ENCODE data around the gene ABCA2. TPM values are rescaled to one million over a fixed set of nuclear protein-coding genes. Genes with fewer than 3 reads are reported as not detected.

ABCA2 gene
- total and polyA plus RNA-seq, 3 donors from 2014 or later, result 33.6 to 65.5 (median 56.0) TPM

DNA sequence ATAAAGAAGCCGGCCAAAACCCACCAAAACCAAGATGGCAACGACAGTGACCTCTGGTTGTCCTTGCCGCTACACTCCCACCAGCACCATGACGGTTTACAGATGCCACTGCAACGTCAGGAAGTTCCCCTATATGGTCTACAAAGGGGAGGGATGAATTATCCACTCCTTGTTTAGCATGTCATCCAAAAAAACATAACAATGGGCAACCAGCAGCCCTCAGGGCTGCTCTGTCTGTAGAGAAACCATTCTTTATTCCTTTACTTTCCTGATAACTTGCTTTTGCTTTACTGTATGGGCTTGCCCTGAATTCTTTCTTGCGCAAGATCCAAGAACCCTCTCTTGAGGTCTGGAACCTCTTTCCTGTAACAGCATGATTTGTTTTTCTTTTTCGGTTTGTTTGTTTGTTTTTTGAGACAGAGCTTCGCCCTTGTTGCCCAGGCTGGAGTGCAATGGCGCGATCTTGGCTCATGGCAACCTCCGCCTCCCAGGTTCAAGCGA, 47.3 kb upstream of the ABCA2 start:
- Histone ChIP-seq H3K4me1 (peaks cover 25% of the 10 kb centered on the region), H3K36me3 (ENCODE audit: low read depth, missing control alignments) (no peaks in the 10 kb centered on the region), H3K4me3 (no peak overlapping the region), H3K9me3 (no peaks in the 10 kb centered on the region), H3K27ac (no peak overlapping the region), H3K27me3 (no peaks in the 10 kb centered on the region)
- DNase-seq, result no peak
- TF ChIP-seq POLR2A (IDR thresholded peaks at IDR 0.05), result no peak
- TF ChIP-seq, protein P1, sequence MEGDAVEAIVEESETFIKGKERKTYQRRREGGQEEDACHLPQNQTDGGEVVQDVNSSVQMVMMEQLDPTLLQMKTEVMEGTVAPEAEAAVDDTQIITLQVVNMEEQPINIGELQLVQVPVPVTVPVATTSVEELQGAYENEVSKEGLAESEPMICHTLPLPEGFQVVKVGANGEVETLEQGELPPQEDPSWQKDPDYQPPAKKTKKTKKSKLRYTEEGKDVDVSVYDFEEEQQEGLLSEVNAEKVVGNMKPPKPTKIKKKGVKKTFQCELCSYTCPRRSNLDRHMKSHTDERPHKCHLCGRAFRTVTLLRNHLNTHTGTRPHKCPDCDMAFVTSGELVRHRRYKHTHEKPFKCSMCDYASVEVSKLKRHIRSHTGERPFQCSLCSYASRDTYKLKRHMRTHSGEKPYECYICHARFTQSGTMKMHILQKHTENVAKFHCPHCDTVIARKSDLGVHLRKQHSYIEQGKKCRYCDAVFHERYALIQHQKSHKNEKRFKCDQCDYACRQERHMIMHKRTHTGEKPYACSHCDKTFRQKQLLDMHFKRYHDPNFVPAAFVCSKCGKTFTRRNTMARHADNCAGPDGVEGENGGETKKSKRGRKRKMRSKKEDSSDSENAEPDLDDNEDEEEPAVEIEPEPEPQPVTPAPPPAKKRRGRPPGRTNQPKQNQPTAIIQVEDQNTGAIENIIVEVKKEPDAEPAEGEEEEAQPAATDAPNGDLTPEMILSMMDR (IDR thresholded peaks at IDR 0.05), result no peak
- intact Hi-C loops (cut with DNase I; ENCODE audit: low total_unique reads), result no loop called here
- WGBS, 2 donors, result 87 to 93% methylated on average over 12 of the region's 12 CpGs

DNA sequence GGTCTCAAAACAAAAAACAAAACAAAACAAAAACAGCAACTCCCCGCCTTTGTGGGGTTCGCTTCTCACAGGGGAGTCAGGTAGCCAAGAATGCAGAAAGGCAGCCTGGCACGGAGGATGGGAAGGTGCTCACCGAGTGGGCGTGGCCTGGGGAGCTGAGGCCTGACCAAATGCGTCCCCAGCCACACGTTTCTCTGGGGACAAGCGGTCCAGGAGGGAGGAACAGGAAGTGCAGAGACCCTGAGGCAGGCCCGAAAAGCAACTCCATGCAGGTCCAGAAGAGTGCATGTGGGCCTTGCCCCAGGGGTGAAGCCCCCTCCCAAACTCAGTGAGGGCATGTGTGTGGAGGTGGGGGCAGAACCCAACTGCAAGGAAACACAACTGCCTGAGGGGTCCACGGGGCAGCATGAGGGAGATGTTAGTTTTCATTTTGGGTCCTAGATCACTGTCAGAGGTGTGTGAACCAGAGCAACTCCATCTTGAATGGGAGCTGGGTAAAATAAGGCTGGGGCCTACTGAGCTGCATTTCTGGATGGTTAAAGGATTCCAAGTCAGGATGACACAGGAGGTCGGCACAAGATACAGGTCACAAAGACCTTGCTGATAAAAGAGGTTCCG, 46.7 kb upstream of the ABCA2 start:
- H3K4me1 ChIP-seq, result peaks cover 25% of the 10 kb centered on the region
- H3K4me3 ChIP-seq, result no peak overlapping the region
- WGBS, 2 donors, result 81 to 85% methylated on average over 11 to 12 of the region's 12 CpGs
- DNase-seq, result no peak
- intact Hi-C loops (cut with DNase I; ENCODE audit: low total_unique reads), result no loop called here
- TF ChIP-seq, protein P1 (IDR thresholded peaks at IDR 0.05), result no peak
- no peak for TF ChIP-seq POLR2A (IDR thresholded peaks at IDR 0.05)
- no peaks in the 10 kb centered on the region for H3K27me3 ChIP-seq
- H3K36me3 ChIP-seq (ENCODE audit: low read depth, missing control alignments), result no peaks in the 10 kb centered on the region
- no peak overlapping the region for H3K27ac ChIP-seq
- no peaks in the 10 kb centered on the region for H3K9me3 ChIP-seq

DNA sequence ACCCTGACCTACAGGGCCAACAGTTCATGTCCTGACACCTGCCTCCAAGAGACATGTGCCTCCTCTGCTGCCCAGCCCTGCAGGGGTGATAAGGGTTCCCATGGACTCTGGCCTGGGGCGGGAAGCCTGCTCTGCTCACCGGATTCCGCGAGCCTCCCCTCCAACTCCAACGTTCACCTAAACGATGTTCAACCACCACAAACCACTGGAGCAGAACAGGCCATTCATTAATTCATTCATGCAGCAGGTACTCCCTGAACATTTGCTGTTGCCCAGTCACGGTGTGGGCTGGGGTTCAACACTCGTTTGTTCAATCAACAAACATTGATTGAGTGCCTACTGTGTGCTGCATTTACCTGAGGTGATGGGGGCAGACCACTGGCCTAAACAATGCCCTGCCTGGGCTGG, 46.0 kb upstream of the ABCA2 start:
- no peak for DNase-seq
- WGBS, 2 donors, result 92% methylated on average over 8 of the region's 8 CpGs; no CpG with 5 or more reads in 1 of the 2 donors

DNA sequence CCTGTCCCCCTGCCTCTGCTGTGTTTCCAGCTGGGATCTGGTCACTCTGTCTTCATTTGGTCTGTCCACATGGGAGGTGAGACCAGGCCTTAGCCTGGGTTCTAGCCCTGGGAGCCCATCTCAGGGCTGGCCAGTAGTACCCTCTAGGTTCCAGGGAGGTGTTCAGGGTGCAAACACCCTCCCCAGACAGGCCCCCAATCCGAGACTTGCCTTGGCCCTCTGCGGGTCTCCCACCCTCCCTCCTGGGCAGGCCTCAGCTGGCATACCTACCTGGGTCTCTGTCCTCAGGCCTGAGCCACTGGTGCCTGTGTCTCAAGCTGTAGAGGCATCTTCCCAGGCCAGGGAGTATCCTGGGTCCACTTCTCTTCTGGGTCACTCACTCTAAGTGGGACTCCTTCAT, 43.2 kb upstream of the ABCA2 start:
- H3K9me3 ChIP-seq, result no peaks in the 10 kb centered on the region
- H3K27ac ChIP-seq, result no peak overlapping the region
- no peaks in the 10 kb centered on the region for H3K36me3 ChIP-seq (ENCODE audit: low read depth, missing control alignments)
- 81% methylated on average over 2 of the region's 2 CpGs; no CpG with 5 or more reads in 1 of the 2 donors for WGBS, 2 donors
- no peaks in the 10 kb centered on the region for H3K27me3 ChIP-seq
- DNase-seq, result no peak
- H3K4me1 ChIP-seq, result peaks cover 8% of the 10 kb centered on the region
- no peak overlapping the region for H3K4me3 ChIP-seq
- intact Hi-C loops (cut with DNase I; ENCODE audit: low total_unique reads), result no loop called here
- TF ChIP-seq POLR2A (IDR thresholded peaks at IDR 0.05), result no peak
- TF ChIP-seq, protein P1 (IDR thresholded peaks at IDR 0.05), result no peak

More for the DNA sequence above, 46.0 kb upstream of the ABCA2 start:
- Histone ChIP-seq H3K4me1 (peaks cover 23% of the 10 kb centered on the region), H3K27me3 (no peaks in the 10 kb centered on the region), H3K9me3 (no peaks in the 10 kb centered on the region), H3K27ac (no peak overlapping the region), H3K36me3 (ENCODE audit: low read depth, missing control alignments) (no peaks in the 10 kb centered on the region), H3K4me3 (no peak overlapping the region)
- intact Hi-C loops (cut with DNase I; ENCODE audit: low total_unique reads), result no loop called here
- no peak for TF ChIP-seq POLR2A (IDR thresholded peaks at IDR 0.05)
- TF ChIP-seq, protein P1 (IDR thresholded peaks at IDR 0.05), result no peak

DNA sequence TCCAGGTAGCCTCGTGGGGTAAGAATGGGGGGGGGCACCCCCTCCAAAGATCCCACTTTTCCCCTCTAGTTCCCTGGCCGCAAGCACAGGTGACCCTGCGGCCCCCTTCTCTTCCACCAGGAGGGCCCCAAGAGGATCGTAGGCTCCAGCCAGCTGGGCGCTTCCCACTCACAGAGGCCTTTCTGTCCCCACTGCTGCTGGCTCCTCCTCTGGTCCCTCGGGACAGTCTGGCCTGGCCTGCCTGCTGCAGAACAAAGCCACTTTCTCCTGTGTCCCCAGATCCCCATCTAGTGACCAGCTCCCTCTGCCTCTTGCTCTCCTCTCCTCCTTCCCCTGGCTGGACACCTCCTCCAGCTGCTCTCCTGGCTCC, 42.9 kb upstream of the ABCA2 start:
- no peak for TF ChIP-seq POLR2A (IDR thresholded peaks at IDR 0.05)
- TF ChIP-seq, protein P1 (IDR thresholded peaks at IDR 0.05), result peak in 1 of 3 experiments; percentile 15
- Histone ChIP-seq H3K27me3 (no peaks in the 10 kb centered on the region), H3K4me3 (peak overlapping the region in 1 of 2 donors; percentile 48), H3K9me3 (no peaks in the 10 kb centered on the region), H3K36me3 (ENCODE audit: low read depth, missing control alignments) (no peaks in the 10 kb centered on the region), H3K27ac (no peak overlapping the region), H3K4me1 (peaks cover 8% of the 10 kb centered on the region)
- intact Hi-C loops (cut with DNase I; ENCODE audit: low total_unique reads), result no loop called here
- DNase-seq, result peak; percentile 49
- 13% methylated on average over 5 to 6 of the region's 6 CpGs for WGBS, 2 donors
